GM12878 (cell line): ENCODE results near the gene RGS19. TPM values are rescaled to one million over a fixed set of nuclear protein-coding genes. Genes with fewer than 3 reads are reported as not detected.

ENCODE experiments used
- ATAC-seq: fragments of 200-7000 bp; cut with Tn5 transposase; 3 replicates; pipeline ENCODE4 v1.9.1; 2020; ENCODE audit warnings: mild to moderate bottlenecking, moderate library complexity
- BruUV-seq: library from RNA; stranded (reverse); fragments of 400-500 nt; replicated peaks from 2 replicates; lab custom pipeline; 2021; lab: Mats Ljungman, UMichigan
- CTCF ChIA-PET: fragments of 300-600 bp; sonication (Branson Sonifier 250); formaldehyde crosslinking; extraction: SDS; loops from one replicate; lab custom pipeline; 2021; ENCODE audit warnings: inconsistent platforms; lab: Yijun Ruan, JAX
- POLR2A ChIA-PET: fragments of 350-600 bp; formaldehyde crosslinking; extraction: SDS; loops from one replicate; lab custom pipeline; 2021; ENCODE audit warnings: inconsistent platforms; lab: Charles Lee
- RAD21 ChIA-PET: fragments of 300-600 bp; sonication (Branson Sonifier 250); formaldehyde crosslinking; loops from one replicate; lab custom pipeline; 2023; ENCODE audit warnings: antibody characterized with exemption; ENCODE audit not compliant: unreplicated experiment; lab: Charles Lee
- SMC1A ChIA-PET: fragments of 300-600 bp; sonication (Branson Sonifier 250); formaldehyde crosslinking; loops from one replicate; lab custom pipeline; 2023; ENCODE audit not compliant: unreplicated experiment, uncharacterized antibody; lab: Charles Lee
- DNase-seq: peaks from one replicate; pipeline ENCODE4 v3.0.0-alpha.2; 2011; ENCODE audit warnings: low read depth, low spot score
- FAIRE-seq: peaks from 3 replicates; lab custom pipeline; 2011; peaks lifted over from hg19 to GRCh38; lab: Jason Lieb, UNC
- H2AFZ ChIP-seq: 2 replicates; pipeline ENCODE4 v1.6.0; 2011; ENCODE audit warnings: low read depth, low read length, control low read depth; ENCODE audit not compliant: control insufficient read depth
- H3K27ac ChIP-seq: 2 replicates; pipeline ENCODE4 v1.5.1; 2011; ENCODE audit warnings: control low read depth; ENCODE audit not compliant: control insufficient read depth, insufficient read depth
- H3K27me3 ChIP-seq, 2 experiments: replicated peaks in 1 of 2; 2 replicates each; pipeline versions ENCODE4 v1.6.0 to v1.6.1; 2011; ENCODE audit warnings: low read length in 1 of 2; ENCODE audit not compliant: control insufficient read depth in 2 of 2, insufficient read depth in 2 of 2
- H3K36me3 ChIP-seq, 2 experiments: 2 replicates each; pipeline ENCODE4 v1.5.1; 2011; ENCODE audit warnings: low read length in 1 of 2; ENCODE audit not compliant: control insufficient read depth in 2 of 2, insufficient read depth in 2 of 2
- H3K4me1 ChIP-seq: 2 replicates; pipeline ENCODE4 v1.6.1; 2011; ENCODE audit warnings: mild to moderate bottlenecking, low read length, moderate library complexity, mixed read lengths; ENCODE audit not compliant: control insufficient read depth, insufficient read depth
- H3K4me2 ChIP-seq: 2 replicates; pipeline ENCODE4 v1.6.0; 2011; ENCODE audit warnings: control low read depth; ENCODE audit not compliant: control insufficient read depth, insufficient read depth
- H3K4me3 ChIP-seq: fragments of 200-600 bp; sonication (generic); 2 replicates; pipeline ENCODE4 v1.5.1; 2016
- H3K79me2 ChIP-seq: 2 replicates; pipeline ENCODE4 v1.6.0; 2011; ENCODE audit warnings: low read length; ENCODE audit not compliant: control insufficient read depth, insufficient read depth
- H3K9ac ChIP-seq: 2 replicates; pipeline ENCODE4 v1.8.0; 2011; ENCODE audit warnings: low read length, control low read depth, mixed read lengths; ENCODE audit not compliant: control insufficient read depth, insufficient read depth
- H3K9me3 ChIP-seq: replicated peaks from 3 replicates; pipeline ENCODE4 v1.5.1; 2011; ENCODE audit warnings: mild to moderate bottlenecking, low read length; ENCODE audit not compliant: control insufficient read depth, insufficient read depth
- H4K20me1 ChIP-seq: 2 replicates; pipeline ENCODE4 v1.6.0; 2011; ENCODE audit not compliant: control insufficient read depth, insufficient read depth
- BHLHE40 ChIP-seq, 2 experiments: fragments of 450-650 bp in 1 of 2; IDR thresholded peaks; 2 replicates each; pipeline ENCODE4 v1.6.1; 2011 to 2017; ENCODE audit warnings: low read depth in 2 of 2, borderline replicate concordance in 1 of 2, improper control_type of control experiment in 1 of 2, low read length in 1 of 2, mild to moderate bottlenecking in 1 of 2
- BMI1 ChIP-seq: fragments of 450-650 bp; IDR thresholded peaks from 2 replicates; pipeline ENCODE4 v1.6.1; 2016; ENCODE audit warnings: mild to moderate bottlenecking, moderate library complexity, borderline replicate concordance
- CREB1 ChIP-seq: IDR thresholded peaks from 2 replicates; pipeline ENCODE4 v1.6.1; 2012; ENCODE audit warnings: low read depth, mild to moderate bottlenecking, inconsistent platforms
- HCFC1 ChIP-seq: fragments of 150-350 bp; IDR thresholded peaks from 2 replicates; pipeline ENCODE4 v1.6.1; 2014; ENCODE audit warnings: low read length
- HDAC2 ChIP-seq: fragments of 200-600 bp; sonication (generic); IDR thresholded peaks from 2 replicates; pipeline ENCODE4 v1.6.1; 2017
- IKZF1 ChIP-seq: fragments of 450-650 bp; conservative IDR thresholded peaks from 2 replicates; pipeline ENCODE4 v1.6.1; 2017; ENCODE audit warnings: antibody characterized with exemption, mild to moderate bottlenecking
- LARP7 ChIP-seq: fragments of 450-650 bp; IDR thresholded peaks from 2 replicates; pipeline ENCODE4 v1.6.1; 2017; ENCODE audit warnings: mild to moderate bottlenecking
- MTA3 ChIP-seq: IDR thresholded peaks from 2 replicates; pipeline ENCODE4 v1.6.1; 2012; ENCODE audit warnings: low read length, inconsistent platforms, borderline replicate concordance
- RUNX3 ChIP-seq: IDR thresholded peaks from 2 replicates; pipeline ENCODE4 v1.6.1; 2012; ENCODE audit warnings: low read length, inconsistent platforms
- SMAD5 ChIP-seq: IDR thresholded peaks from 2 replicates; pipeline ENCODE4 v1.6.1; 2016; ENCODE audit warnings: antibody characterized with exemption, low read depth
- SMARCA5 ChIP-seq: fragments of 450-650 bp; IDR thresholded peaks from 2 replicates; pipeline ENCODE4 v1.6.1; 2017; ENCODE audit warnings: mild to moderate bottlenecking
- SREBF1 ChIP-seq: IDR thresholded peaks from 2 replicates; pipeline ENCODE4 v1.6.1; 2012; ENCODE audit warnings: mild to moderate bottlenecking, low read length
- SREBF2 ChIP-seq: IDR thresholded peaks from 2 replicates; pipeline ENCODE4 v1.6.1; 2012; ENCODE audit warnings: mild to moderate bottlenecking, low read length
- STAT3 ChIP-seq: IDR thresholded peaks from 2 replicates; pipeline ENCODE4 v1.6.1; 2011; ENCODE audit warnings: low read depth, low read length, improper control_type of control experiment
- ZZZ3 ChIP-seq: IDR thresholded peaks from 2 replicates; pipeline ENCODE4 v1.6.1; 2011; ENCODE audit warnings: low read depth; ENCODE audit not compliant: control insufficient read depth, insufficient read length
- WGBS: methylation state at CpG from one replicate; pipeline ENCODE4 v1.1.6; 2016; ENCODE audit warnings: low lambda C conversion rate; ENCODE audit not compliant: insufficient replicate concordance, insufficient coverage; ENCODE audit errors: missing lambda C conversion rate; 5-methylcytosine and 5-hydroxymethylcytosine counted together
- in situ Hi-C: fragments of 300-500 bp; cut with MboI; formaldehyde crosslinking; loops from 9 replicates; pipeline ENCODE4 v1.14.3; 2018; ENCODE audit warnings: mixed read lengths
- intact Hi-C: fragments of 100-400 bp; cut with micrococcal nuclease; formaldehyde crosslinking; loops from one replicate; pipeline ENCODE4 v1.14.2; 2022; ENCODE audit not compliant: unreplicated experiment
- polyA plus RNA-seq, 11 experiments: library from polyadenylated mRNA; depleted of rRNA in 4 of 11; unstranded in 6 of 11; stranded (reverse) in 5 of 11; fragments of >200 nt; fragmentation: Nextera tagmentation in 4 of 11; fragmentation: Illumina TruSeq in 1 of 11; extraction: Ambion mirVana in 4 of 11; extraction: Trizol in 1 of 11; gene quantifications; 1 replicate in 1 of 11; 2 replicates in 10 of 11; pipeline versions ENCODE4 v1.2.1 to v1.2.3, GENCODE V29; 2011 to 2016; ENCODE audit warnings: inconsistent platforms in 2 of 11, missing spikeins in 2 of 11, low read depth in 1 of 11
- total RNA-seq, 4 experiments: library from RNA; depleted of rRNA in 3 of 4; stranded (reverse); fragments of >200 nt in 3 of 4; fragmentation: Illumina TruSeq in 1 of 4; extraction: Trizol in 1 of 4; gene quantifications; 2 replicates each; pipeline versions ENCODE4 v1.2.1 to v1.2.3, GENCODE V29; 2013 to 2021
- TF ChIP-seq, protein P1 (sequence below): fragments of 450-650 bp; IDR thresholded peaks from 2 replicates; pipeline ENCODE4 v1.6.1; 2017; ENCODE audit warnings: borderline replicate concordance

Gene RGS19
- total and polyA plus RNA-seq, 10 of the 15 experiments (the other 5 are each of a cell fraction or from before 2014, with no cell fraction given) = 0.82 to 62.4 (median 39.8) TPM

- no peak overlapping the region for H3K9ac ChIP-seq
- POLR2A ChIA-PET = interaction anchor here (2.0 kb wide), 1 partner anchor 38 kb away, joined by 12 read pairs; the partner anchor contains the start of gene LKAAEAR1
- no TSS peak for BruUV-seq
- H4K20me1 ChIP-seq = no peaks in the 10 kb centered on the region
- no peak overlapping the region for H3K4me3 ChIP-seq
- no peaks in the 10 kb centered on the region for H3K27me3 ChIP-seq
- FAIRE-seq (no peak), ATAC-seq (no peak), DNase-seq (no peak)
- no peaks in the 10 kb centered on the region for H3K9me3 ChIP-seq
- H3K79me2 ChIP-seq = no peaks in the 10 kb centered on the region
- H3K4me2 ChIP-seq = no peak overlapping the region
- CTCF ChIA-PET = interaction anchor here (0.7 to 4.0 kb wide), 17 partner anchors 13 to 584 kb away, joined by 3 to 65 read pairs (median 4); partner anchors contain the start of genes C20orf204, LKAAEAR1, NPBWR2 and OPRL1
- no peak overlapping the region for H2AFZ ChIP-seq
- no peaks in the 10 kb centered on the region for H3K36me3 ChIP-seq
- TF ChIP-seq MTA3 (no peak), RUNX3 (no peak), HCFC1 (no peak), STAT3 (no peak)
- peaks cover 5% of the 10 kb centered on the region for H3K4me1 ChIP-seq
- SMC1A ChIA-PET = interaction anchor here (0.7 to 3.3 kb wide), 8 partner anchors 17 to 117 kb away, joined by 3 to 13 read pairs (median 8); partner anchors contain the start of gene LKAAEAR1
- in situ Hi-C loops (no loop called here), intact Hi-C loops (loop anchor here (5.0 kb wide), 1 partner anchor 584 kb away; the partner anchor contains the start of gene PTK6)
- RAD21 ChIA-PET = interaction anchor here (0.6 to 3.0 kb wide), 9 partner anchors 15 to 256 kb away, joined by 3 to 67 read pairs (median 4); partner anchors contain the start of genes LKAAEAR1, NPBWR2, OPRL1 and RGS19
- no peak overlapping the region for H3K27ac ChIP-seq
- WGBS = 62% methylated on average over 12 of the region's 12 CpGs
These were observed 42.3 kb upstream of the RGS19 start for GRCh38 chr20:64121586-64121985.

- BruUV-seq = no TSS peak
- FAIRE-seq (no peak), DNase-seq (no peak), ATAC-seq (peak; percentile 51)
- Histone ChIP-seq H3K27ac (no peak overlapping the region), H3K36me3 (no peaks in the 10 kb centered on the region), H3K4me2 (peak overlapping the region; percentile 56), H3K9me3 (no peaks in the 10 kb centered on the region), H2AFZ (peak overlapping the region; percentile 86), H3K4me3 (no peak overlapping the region), H3K27me3 (no peaks in the 10 kb centered on the region; a peak in 1 of 4 replicates), H3K79me2 (no peaks in the 10 kb centered on the region), H3K4me1 (peaks cover 5% of the 10 kb centered on the region), H3K9ac (no peak overlapping the region), H4K20me1 (no peaks in the 10 kb centered on the region)
- ChIA-PET CTCF (interaction anchor here (0.6 to 4.0 kb wide), 23 partner anchors 8 to 471 kb away, joined by 3 to 65 read pairs (median 5); partner anchors contain the start of genes LKAAEAR1, NPBWR2, OPRL1 and PRPF6), SMC1A (interaction anchor here (0.8 to 3.3 kb wide), 14 partner anchors 8 to 582 kb away, joined by 3 to 13 read pairs (median 6); partner anchors contain the start of genes C20orf204, LKAAEAR1, OPRL1 and PTK6), POLR2A (interaction anchor here (0.8 to 2.0 kb wide), 4 partner anchors 9 to 78 kb away, joined by 5 to 12 read pairs (median 6); partner anchors contain the start of gene LKAAEAR1), RAD21 (interaction anchor here (0.6 to 3.0 kb wide), 10 partner anchors 11 to 1148 kb away, joined by 3 to 67 read pairs (median 4); partner anchors contain the start of genes LKAAEAR1, OPRL1, PRPF6 and RGS19)
- in situ Hi-C loops (no loop called here), intact Hi-C loops (loop anchor here (1.0 to 5.0 kb wide), 3 partner anchors 37 to 583 kb away; partner anchors contain the start of gene PTK6)
- 71% methylated on average over 11 of the region's 14 CpGs for WGBS
- TF ChIP-seq LARP7 (0 out of 2 replicates have a peak, but pooled peaks have one; percentile 16), SREBF2 (no peak), CREB1 (no peak), SMAD5 (no peak), SREBF1 (no peak), ZZZ3 (peak; percentile 37), STAT3 (no peak), BHLHE40 (IDR thresholded peaks at IDR 0.05; ENCODE audit: borderline replicate concordance in 1 of 2, low read depth in 2 of 2, low read length in 1 of 2) (no peak), HDAC2 (no peak), IKZF1 (no peak), SMARCA5 (peak; percentile 45; the same call in 1 of the 2 replicates), BMI1 (no peak)
- TF ChIP-seq, protein P1, sequence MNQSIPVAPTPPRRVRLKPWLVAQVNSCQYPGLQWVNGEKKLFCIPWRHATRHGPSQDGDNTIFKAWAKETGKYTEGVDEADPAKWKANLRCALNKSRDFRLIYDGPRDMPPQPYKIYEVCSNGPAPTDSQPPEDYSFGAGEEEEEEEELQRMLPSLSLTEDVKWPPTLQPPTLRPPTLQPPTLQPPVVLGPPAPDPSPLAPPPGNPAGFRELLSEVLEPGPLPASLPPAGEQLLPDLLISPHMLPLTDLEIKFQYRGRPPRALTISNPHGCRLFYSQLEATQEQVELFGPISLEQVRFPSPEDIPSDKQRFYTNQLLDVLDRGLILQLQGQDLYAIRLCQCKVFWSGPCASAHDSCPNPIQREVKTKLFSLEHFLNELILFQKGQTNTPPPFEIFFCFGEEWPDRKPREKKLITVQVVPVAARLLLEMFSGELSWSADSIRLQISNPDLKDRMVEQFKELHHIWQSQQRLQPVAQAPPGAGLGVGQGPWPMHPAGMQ = no peak
These were observed 40.5 kb upstream of the RGS19 start for GRCh38 chr20:64119681-64120341.
